ENCODE measurements around the gene KCNJ4.

Gene KCNJ4

DNA sequence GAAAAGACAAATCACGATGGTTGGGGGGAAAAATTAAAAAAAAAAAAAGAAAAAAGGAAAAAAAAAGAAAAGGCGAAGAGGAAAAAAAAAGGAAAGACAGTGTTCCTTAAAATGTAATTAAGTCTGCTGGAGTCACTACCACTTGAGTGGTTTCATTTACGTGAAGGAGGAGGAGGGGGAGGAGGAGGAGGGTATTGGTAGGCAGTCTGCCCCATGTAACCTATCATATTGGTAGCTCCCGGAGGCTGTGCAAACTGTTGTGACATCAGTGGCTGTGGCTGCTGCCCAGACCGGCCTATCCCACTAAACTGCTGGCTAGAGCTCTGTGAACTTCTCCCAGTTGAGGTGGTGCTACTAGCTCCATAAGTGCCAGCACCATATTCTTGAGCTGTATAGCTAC lies 30.8 kb upstream of the KCNJ4 start:
- H3K36me3 ChIP-seq (ENCODE audit: control insufficient read depth in 1 of 2, insufficient read depth in 2 of 2, low read depth in 1 of 2, low read length in 2 of 2), result peaks cover 41 to 98% of the 10 kb centered on the region in 2 experiments
- H2BK5ac ChIP-seq (ENCODE audit: low read depth, low read length, poor library complexity, severe bottlenecking), result no peak overlapping the region
- H3K23ac ChIP-seq (ENCODE audit: low read length in 2 of 2), result peak overlapping the region in 1 of 2 experiments; percentile 1
- H2AFZ ChIP-seq (ENCODE audit: low read depth, low read length), result no peak overlapping the region
- H3K14ac ChIP-seq (ENCODE audit: low read length in 2 of 2), result no peak overlapping the region
- peak overlapping the region in 1 of 2 experiments; percentile 35 for H3K18ac ChIP-seq (ENCODE audit: low read depth in 1 of 2, low read length in 2 of 2)
- H3K4me2 ChIP-seq (ENCODE audit: low read length, poor library complexity, severe bottlenecking), result no peak overlapping the region
- no peak overlapping the region for H2BK15ac ChIP-seq (ENCODE audit: low read depth, poor library complexity, severe bottlenecking)
- no peak overlapping the region for H4K91ac ChIP-seq (ENCODE audit: low read length)
- no peak overlapping the region for H2AK5ac ChIP-seq (ENCODE audit: low read length, severe bottlenecking)
- H4K8ac ChIP-seq (ENCODE audit: low read length), result no peak overlapping the region
- H3K4me3 ChIP-seq (ENCODE audit: insufficient read depth in 1 of 2, low read depth in 1 of 2, low read length in 2 of 2), result no peak overlapping the region
- H3K4ac ChIP-seq (ENCODE audit: low read depth in 1 of 2, low read length in 2 of 2), result no peak overlapping the region
- no peak for DNase-seq
- H3K79me1 ChIP-seq (replicated peaks; ENCODE audit: low read length, poor library complexity, severe bottlenecking), result peaks cover 14% of the 10 kb centered on the region
- WGBS, result 88% methylated on average over 5 of the region's 5 CpGs
- H3K4me1 ChIP-seq (ENCODE audit: control insufficient read depth, insufficient read depth, low read depth, low read length), result peaks cover 3% of the 10 kb centered on the region
- no peaks in the 10 kb centered on the region for H3K27me3 ChIP-seq (ENCODE audit: control insufficient read depth in 1 of 2, insufficient read depth in 1 of 2, low read length in 2 of 2)
- peak overlapping the region; percentile 6 for H3K9ac ChIP-seq (ENCODE audit: low read length)
- no peaks in the 10 kb centered on the region for H3K9me3 ChIP-seq (ENCODE audit: control insufficient read depth, low read length)
- H3K27ac ChIP-seq (ENCODE audit: low read length, poor library complexity, severe bottlenecking), result no peak overlapping the region
- H2BK120ac ChIP-seq (ENCODE audit: low read depth, low read length), result no peak overlapping the region
- no peak overlapping the region for H2BK12ac ChIP-seq (ENCODE audit: low read length in 2 of 2)

DNA sequence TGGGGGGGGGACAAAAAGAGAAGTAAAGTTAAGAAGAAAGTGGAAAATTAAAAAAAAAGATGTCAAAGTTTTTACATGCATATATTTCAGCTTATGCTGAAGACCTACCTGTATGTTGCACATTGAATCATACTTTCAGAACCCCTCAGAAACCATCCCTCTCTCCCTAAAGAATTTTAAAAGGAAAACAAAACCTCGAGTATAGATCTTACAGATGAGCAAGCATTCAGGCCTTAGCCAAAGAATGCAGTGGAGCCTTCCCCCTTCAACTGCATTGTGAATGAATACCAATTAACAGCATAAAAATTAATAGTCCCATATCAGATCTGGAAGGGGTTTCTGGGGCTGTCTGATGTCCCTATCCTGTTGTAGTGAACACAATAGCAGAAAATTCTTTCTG lies 29.2 kb upstream of the KCNJ4 start:
- WGBS, result 88% methylated on average over 1 of the region's 1 CpG
- H3K4me2 ChIP-seq (ENCODE audit: low read length, poor library complexity, severe bottlenecking), result no peak overlapping the region
- H2BK15ac ChIP-seq (ENCODE audit: low read depth, poor library complexity, severe bottlenecking), result no peak overlapping the region

DNA sequence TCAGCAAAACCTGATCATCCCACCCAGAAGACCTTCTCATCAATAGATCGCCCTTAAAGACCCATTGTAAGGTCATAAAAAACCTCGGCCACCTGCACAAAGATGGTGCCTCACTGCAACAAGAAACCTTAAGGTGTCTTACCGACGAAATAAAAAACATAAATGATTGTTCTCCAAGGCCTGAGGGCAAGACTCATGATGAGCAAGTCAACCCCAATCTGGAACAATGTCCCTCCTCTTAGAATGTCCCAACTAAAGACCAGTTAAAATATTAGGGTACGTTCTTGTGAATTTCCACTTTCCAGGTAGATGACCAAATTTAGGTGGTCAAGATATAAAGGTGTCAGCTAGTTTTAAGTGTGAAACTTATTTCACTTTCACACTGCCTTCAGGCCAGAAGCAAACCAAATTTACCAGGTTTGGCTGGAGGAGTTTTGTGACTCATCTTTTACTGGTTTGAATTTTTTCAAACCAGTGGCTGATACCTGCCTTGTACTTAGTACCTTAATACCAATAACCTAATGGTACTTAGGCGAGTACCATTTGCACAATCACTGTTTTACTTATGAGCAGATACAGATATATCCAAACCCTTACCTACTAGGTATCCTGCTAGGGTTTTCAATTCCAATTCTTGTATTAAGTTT lies 27.8 kb upstream of the KCNJ4 start:
- H3K4me3 ChIP-seq (ENCODE audit: insufficient read depth in 1 of 2, low read depth in 1 of 2, low read length in 2 of 2), result no peak overlapping the region
- H4K91ac ChIP-seq (ENCODE audit: low read length), result no peak overlapping the region
- H2AFZ ChIP-seq (ENCODE audit: low read depth, low read length), result no peak overlapping the region
- no peak overlapping the region for H3K18ac ChIP-seq (ENCODE audit: low read depth in 1 of 2, low read length in 2 of 2)
- peaks cover 8% of the 10 kb centered on the region for H3K79me1 ChIP-seq (replicated peaks; ENCODE audit: low read length, poor library complexity, severe bottlenecking)
- no peak overlapping the region for H3K9ac ChIP-seq (ENCODE audit: low read length)
- H3K27ac ChIP-seq (ENCODE audit: low read length, poor library complexity, severe bottlenecking), result no peak overlapping the region
- H3K4me2 ChIP-seq (ENCODE audit: low read length, poor library complexity, severe bottlenecking), result no peak overlapping the region
- peaks cover 26 to 90% of the 10 kb centered on the region in 2 experiments for H3K36me3 ChIP-seq (ENCODE audit: control insufficient read depth in 1 of 2, insufficient read depth in 2 of 2, low read depth in 1 of 2, low read length in 2 of 2)
- H3K14ac ChIP-seq (ENCODE audit: low read length in 2 of 2), result no peak overlapping the region
- H2BK12ac ChIP-seq (ENCODE audit: low read length in 2 of 2), result no peak overlapping the region
- no peak overlapping the region for H2AK5ac ChIP-seq (ENCODE audit: low read length, severe bottlenecking)
- no peak overlapping the region for H3K4ac ChIP-seq (ENCODE audit: low read depth in 1 of 2, low read length in 2 of 2)
- no peak overlapping the region for H4K8ac ChIP-seq (ENCODE audit: low read length)
- H2BK120ac ChIP-seq (ENCODE audit: low read depth, low read length), result no peak overlapping the region
- 97% methylated on average over 5 of the region's 6 CpGs for WGBS
- no peaks in the 10 kb centered on the region for H3K9me3 ChIP-seq (ENCODE audit: control insufficient read depth, low read length)
- no peaks in the 10 kb centered on the region for H3K27me3 ChIP-seq (ENCODE audit: control insufficient read depth in 1 of 2, insufficient read depth in 1 of 2, low read length in 2 of 2)
- H3K23ac ChIP-seq (ENCODE audit: low read length in 2 of 2), result no peak overlapping the region
- H2BK15ac ChIP-seq (ENCODE audit: low read depth, poor library complexity, severe bottlenecking), result no peak overlapping the region
- no peak for DNase-seq
- H3K4me1 ChIP-seq (ENCODE audit: control insufficient read depth, insufficient read depth, low read depth, low read length), result peaks cover 5% of the 10 kb centered on the region
- no peak overlapping the region for H2BK5ac ChIP-seq (ENCODE audit: low read depth, low read length, poor library complexity, severe bottlenecking)

More for the DNA sequence above, 29.2 kb upstream of the KCNJ4 start:
- Histone ChIP-seq H2BK12ac (ENCODE audit: low read length in 2 of 2) (no peak overlapping the region), H3K9ac (ENCODE audit: low read length) (no peak overlapping the region), H2AFZ (ENCODE audit: low read depth, low read length) (no peak overlapping the region), H2BK120ac (ENCODE audit: low read depth, low read length) (no peak overlapping the region), H3K4ac (ENCODE audit: low read depth in 1 of 2, low read length in 2 of 2) (no peak overlapping the region), H3K27ac (ENCODE audit: low read length, poor library complexity, severe bottlenecking) (no peak overlapping the region), H3K18ac (ENCODE audit: low read depth in 1 of 2, low read length in 2 of 2) (no peak overlapping the region), H3K4me3 (ENCODE audit: insufficient read depth in 1 of 2, low read depth in 1 of 2, low read length in 2 of 2) (no peak overlapping the region), H3K79me1 (replicated peaks; ENCODE audit: low read length, poor library complexity, severe bottlenecking) (peaks cover 8% of the 10 kb centered on the region), H2AK5ac (ENCODE audit: low read length, severe bottlenecking) (no peak overlapping the region), H3K14ac (ENCODE audit: low read length in 2 of 2) (no peak overlapping the region), H4K91ac (ENCODE audit: low read length) (no peak overlapping the region), H3K36me3 (ENCODE audit: control insufficient read depth in 1 of 2, insufficient read depth in 2 of 2, low read depth in 1 of 2, low read length in 2 of 2) (peaks cover 31 to 96% of the 10 kb centered on the region in 2 experiments), H4K8ac (ENCODE audit: low read length) (no peak overlapping the region), H3K9me3 (ENCODE audit: control insufficient read depth, low read length) (no peaks in the 10 kb centered on the region), H3K23ac (ENCODE audit: low read length in 2 of 2) (no peak overlapping the region), H3K4me1 (ENCODE audit: control insufficient read depth, insufficient read depth, low read depth, low read length) (peaks cover 3% of the 10 kb centered on the region), H3K27me3 (ENCODE audit: control insufficient read depth in 1 of 2, insufficient read depth in 1 of 2, low read length in 2 of 2) (no peaks in the 10 kb centered on the region), H2BK5ac (ENCODE audit: low read depth, low read length, poor library complexity, severe bottlenecking) (no peak overlapping the region)
- DNase-seq, result no peak

DNA sequence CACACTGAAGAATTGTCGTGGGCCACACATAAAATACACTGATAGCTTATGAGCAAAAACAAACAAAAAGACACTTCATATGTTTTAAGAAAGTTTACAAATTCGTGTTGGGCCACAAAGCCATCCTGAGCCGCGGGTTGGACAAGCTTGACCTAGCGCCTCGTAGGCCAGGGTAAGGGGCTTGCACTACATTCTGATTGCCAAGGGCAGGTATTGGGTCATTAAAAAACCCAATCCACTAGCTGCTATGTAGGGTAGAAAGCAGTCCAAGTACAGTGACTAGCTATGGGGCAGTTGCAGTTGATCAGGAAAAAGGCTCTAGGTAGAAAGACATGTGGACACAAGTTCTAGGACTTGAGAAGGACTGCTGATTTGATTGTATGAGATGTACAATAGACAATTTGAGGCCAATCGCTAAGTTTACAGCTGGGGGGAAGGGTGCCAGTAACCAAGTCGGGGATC lies 26.9 kb upstream of the KCNJ4 start:
- Histone ChIP-seq H3K14ac (ENCODE audit: low read length in 2 of 2) (no peak overlapping the region), H2AK5ac (ENCODE audit: low read length, severe bottlenecking) (no peak overlapping the region), H3K4me1 (ENCODE audit: control insufficient read depth, insufficient read depth, low read depth, low read length) (peaks cover 7% of the 10 kb centered on the region), H4K8ac (ENCODE audit: low read length) (no peak overlapping the region), H3K36me3 (ENCODE audit: control insufficient read depth in 1 of 2, insufficient read depth in 2 of 2, low read depth in 1 of 2, low read length in 2 of 2) (peaks cover 18 to 87% of the 10 kb centered on the region in 2 experiments), H3K27me3 (ENCODE audit: control insufficient read depth in 1 of 2, insufficient read depth in 1 of 2, low read length in 2 of 2) (no peaks in the 10 kb centered on the region), H3K4me2 (ENCODE audit: low read length, poor library complexity, severe bottlenecking) (no peak overlapping the region), H3K4me3 (ENCODE audit: insufficient read depth in 1 of 2, low read depth in 1 of 2, low read length in 2 of 2) (no peak overlapping the region), H3K79me1 (replicated peaks; ENCODE audit: low read length, poor library complexity, severe bottlenecking) (peaks cover 9% of the 10 kb centered on the region), H2BK15ac (ENCODE audit: low read depth, poor library complexity, severe bottlenecking) (no peak overlapping the region), H3K18ac (ENCODE audit: low read depth in 1 of 2, low read length in 2 of 2) (no peak overlapping the region), H2BK120ac (ENCODE audit: low read depth, low read length) (no peak overlapping the region), H3K9ac (ENCODE audit: low read length) (no peak overlapping the region), H3K9me3 (ENCODE audit: control insufficient read depth, low read length) (no peaks in the 10 kb centered on the region), H2BK5ac (ENCODE audit: low read depth, low read length, poor library complexity, severe bottlenecking) (no peak overlapping the region), H2BK12ac (ENCODE audit: low read length in 2 of 2) (no peak overlapping the region), H3K23ac (ENCODE audit: low read length in 2 of 2) (no peak overlapping the region), H2AFZ (ENCODE audit: low read depth, low read length) (no peak overlapping the region), H3K27ac (ENCODE audit: low read length, poor library complexity, severe bottlenecking) (no peak overlapping the region), H4K91ac (ENCODE audit: low read length) (no peak overlapping the region), H3K4ac (ENCODE audit: low read depth in 1 of 2, low read length in 2 of 2) (no peak overlapping the region)
- DNase-seq, result no peak
- 87% methylated on average over 8 of the region's 8 CpGs for WGBS
